ENCODE data around the gene TAAR9.
"Not testable (repeated sequence)": the region's sequence is repeated elsewhere in the genome, so short reads cannot be mapped to it uniquely, and the experiment has no call there.

- TF ChIP-seq EZH2 (IDR thresholded peaks at IDR 0.05; ENCODE audit: borderline replicate concordance, insufficient read depth, low read depth, low read length, poor library complexity, severe bottlenecking), result not testable (repeated sequence)
- TF ChIP-seq, protein P1, sequence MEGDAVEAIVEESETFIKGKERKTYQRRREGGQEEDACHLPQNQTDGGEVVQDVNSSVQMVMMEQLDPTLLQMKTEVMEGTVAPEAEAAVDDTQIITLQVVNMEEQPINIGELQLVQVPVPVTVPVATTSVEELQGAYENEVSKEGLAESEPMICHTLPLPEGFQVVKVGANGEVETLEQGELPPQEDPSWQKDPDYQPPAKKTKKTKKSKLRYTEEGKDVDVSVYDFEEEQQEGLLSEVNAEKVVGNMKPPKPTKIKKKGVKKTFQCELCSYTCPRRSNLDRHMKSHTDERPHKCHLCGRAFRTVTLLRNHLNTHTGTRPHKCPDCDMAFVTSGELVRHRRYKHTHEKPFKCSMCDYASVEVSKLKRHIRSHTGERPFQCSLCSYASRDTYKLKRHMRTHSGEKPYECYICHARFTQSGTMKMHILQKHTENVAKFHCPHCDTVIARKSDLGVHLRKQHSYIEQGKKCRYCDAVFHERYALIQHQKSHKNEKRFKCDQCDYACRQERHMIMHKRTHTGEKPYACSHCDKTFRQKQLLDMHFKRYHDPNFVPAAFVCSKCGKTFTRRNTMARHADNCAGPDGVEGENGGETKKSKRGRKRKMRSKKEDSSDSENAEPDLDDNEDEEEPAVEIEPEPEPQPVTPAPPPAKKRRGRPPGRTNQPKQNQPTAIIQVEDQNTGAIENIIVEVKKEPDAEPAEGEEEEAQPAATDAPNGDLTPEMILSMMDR (IDR thresholded peaks at IDR 0.05), result not testable (repeated sequence)
These were observed 22.0 kb downstream of the TAAR9 start for GRCh38 chr6:132560087-132560486.
